H1 (cell line): Measurements from ENCODE around the gene CD8B2. TPM values are rescaled to one million over a fixed set of nuclear protein-coding genes. Genes with fewer than 3 reads are reported as not detected.
"Not testable (repeated sequence)": the region's sequence is repeated elsewhere in the genome, so short reads cannot be mapped to it uniquely, and the experiment has no call there.

Experiments used
- CTCF ChIA-PET: fragments of 300-600 bp; sonication (Branson Sonifier 250); formaldehyde crosslinking; loops from one replicate; lab custom pipeline; 2021; ENCODE audit not compliant: partially characterized antibody; lab: Charles Lee
- POLR2A ChIA-PET: fragments of 300-600 bp; sonication (Branson Sonifier 250); formaldehyde crosslinking; loops from one replicate; lab custom pipeline; 2021; ENCODE audit warnings: inconsistent platforms; ENCODE audit not compliant: partially characterized antibody; lab: Charles Lee
- DNase-seq, 2 experiments: peaks; one replicate each; pipeline versions ENCODE4 v3.0.0 to v3.0.0-alpha.2; 2010 to 2022; ENCODE audit warnings: low spot score in 2 of 2, low read depth in 1 of 2, mixed read lengths in 1 of 2
- FAIRE-seq: peaks from 2 replicates; lab custom pipeline; 2011; peaks lifted over from hg19 to GRCh38; lab: Jason Lieb, UNC
- H2AFZ ChIP-seq: 2 replicates; pipeline ENCODE4 v1.8.1; 2012; ENCODE audit warnings: low read length, inconsistent platforms
- H2AK5ac ChIP-seq: 2 replicates; pipeline ENCODE4 v1.6.1; 2013; ENCODE audit warnings: low read depth, low read length
- H2BK120ac ChIP-seq: replicated peaks from 2 replicates; pipeline ENCODE3; 2013; ENCODE audit warnings: low read depth, low read length, inconsistent platforms
- H2BK12ac ChIP-seq: 2 replicates; pipeline ENCODE4 v1.6.1; 2013; ENCODE audit warnings: low read depth, low read length
- H2BK15ac ChIP-seq: 2 replicates; pipeline ENCODE4 v1.6.1; 2013; ENCODE audit warnings: low read length
- H2BK20ac ChIP-seq: 2 replicates; pipeline ENCODE4 v1.6.1; 2013; ENCODE audit warnings: low read length
- H2BK5ac ChIP-seq: 2 replicates; pipeline ENCODE4 v1.6.1; 2013; ENCODE audit warnings: low read depth, low read length
- H3K14ac ChIP-seq: 2 replicates; pipeline ENCODE4 v1.6.1; 2013; ENCODE audit warnings: inconsistent platforms; ENCODE audit not compliant: insufficient read length
- H3K18ac ChIP-seq: 2 replicates; pipeline ENCODE4 v1.6.1; 2013; ENCODE audit warnings: low read length; ENCODE audit errors: extremely low read depth
- H3K23ac ChIP-seq: 2 replicates; pipeline ENCODE4 v1.6.1; 2013; ENCODE audit warnings: inconsistent platforms; ENCODE audit not compliant: insufficient read length
- H3K23me2 ChIP-seq: 2 replicates; pipeline ENCODE4 v1.6.1; 2013; ENCODE audit warnings: low read depth, low read length
- H3K27ac ChIP-seq: 2 replicates; pipeline ENCODE4 v1.6.1; 2011; ENCODE audit warnings: low read depth, low read length, inconsistent platforms
- H3K27me3 ChIP-seq, 4 experiments: replicated peaks in 1 of 4; 1 replicate in 1 of 4; 2 replicates in 3 of 4; pipeline versions ENCODE4 v1.6.1 to v1.8.1; 2011 to 2013; ENCODE audit warnings: low read length in 3 of 4, mild to moderate bottlenecking in 3 of 4, inconsistent platforms in 2 of 4, mixed read lengths in 2 of 4, moderate library complexity in 1 of 4; ENCODE audit not compliant: control insufficient read depth in 3 of 4, insufficient read depth in 3 of 4; ENCODE audit errors: extremely low read depth in 1 of 4
- H3K36me3 ChIP-seq, 4 experiments: 2 replicates each; pipeline versions ENCODE4 v1.6.1 to v1.8.1; 2011 to 2013; ENCODE audit warnings: mild to moderate bottlenecking in 4 of 4, low read length in 3 of 4, moderate library complexity in 2 of 4, control low read depth in 1 of 4, inconsistent platforms in 1 of 4; ENCODE audit not compliant: insufficient read depth in 4 of 4, control insufficient read depth in 2 of 4
- H3K4ac ChIP-seq: replicated peaks from 2 replicates; pipeline ENCODE3; 2013; ENCODE audit warnings: low read length, low read depth, mixed read lengths, inconsistent platforms; ENCODE audit not compliant: insufficient read length
- H3K4me1 ChIP-seq, 4 experiments: replicated peaks in 1 of 4; 1 replicate in 1 of 4; 2 replicates in 3 of 4; pipeline versions ENCODE4 v1.6.1 to v1.8.1; 2011 to 2013; ENCODE audit warnings: low read length in 3 of 4, inconsistent platforms in 2 of 4, mixed read lengths in 1 of 4; ENCODE audit not compliant: insufficient read depth in 4 of 4, control insufficient read depth in 3 of 4
- H3K4me2 ChIP-seq, 2 experiments: 2 replicates each; pipeline versions ENCODE4 v1.6.1 to v1.8.1; 2011 to 2013; ENCODE audit warnings: low read depth in 2 of 2, low read length in 2 of 2, control low read depth in 1 of 2, inconsistent platforms in 1 of 2, mild to moderate bottlenecking in 1 of 2; ENCODE audit not compliant: insufficient read depth in 1 of 2
- H3K4me3 ChIP-seq, 4 experiments: fragments of 200-600, 300-600 bp in 1 of 4; sonication (generic), shearing (Covaris generic), sonication (Bioruptor Twin) in 1 of 4; 2 replicates each; pipeline versions ENCODE4 v1.5.1 to v1.8.1; 2011 to 2016; ENCODE audit warnings: low read length in 4 of 4, low read depth in 3 of 4, control low read depth in 2 of 4, inconsistent platforms in 2 of 4, mild to moderate bottlenecking in 2 of 4, mixed read lengths in 1 of 4, moderate library complexity in 1 of 4; ENCODE audit not compliant: insufficient read depth in 2 of 4; ENCODE audit errors: extremely low read depth in 1 of 4
- H3K56ac ChIP-seq: replicated peaks from 2 replicates; pipeline ENCODE3; 2013; ENCODE audit warnings: low read depth, mild to moderate bottlenecking, mixed read lengths, low read length, inconsistent platforms; ENCODE audit not compliant: insufficient read length
- H3K79me1 ChIP-seq: 2 replicates; pipeline ENCODE4 v1.6.1; 2013; ENCODE audit warnings: low read depth, low read length, control low read depth
- H3K79me2 ChIP-seq, 2 experiments: 2 replicates each; pipeline versions ENCODE4 v1.6.1 to v1.8.1; 2012 to 2013; ENCODE audit warnings: low read length in 2 of 2, mild to moderate bottlenecking in 2 of 2, inconsistent platforms in 1 of 2; ENCODE audit not compliant: insufficient read depth in 2 of 2, control insufficient read depth in 1 of 2
- H3K9ac ChIP-seq, 4 experiments: replicated peaks in 1 of 4; 1 replicate in 1 of 4; 2 replicates in 3 of 4; pipeline versions ENCODE4 v1.6.1 to v1.8.1; 2011 to 2013; ENCODE audit warnings: low read depth in 3 of 4, low read length in 3 of 4, control low read depth in 2 of 4, mild to moderate bottlenecking in 2 of 4, moderate library complexity in 2 of 4, inconsistent platforms in 1 of 4; ENCODE audit errors: extremely low read depth in 1 of 4
- H3K9me3 ChIP-seq, 2 experiments: 2 replicates each; pipeline versions ENCODE4 v1.6.1 to v1.8.1; 2012 to 2013; ENCODE audit warnings: mild to moderate bottlenecking in 2 of 2, moderate library complexity in 2 of 2, control low read depth in 1 of 2, inconsistent platforms in 1 of 2, low read depth in 1 of 2, low read length in 1 of 2, mixed read lengths in 1 of 2; ENCODE audit not compliant: insufficient read depth in 2 of 2
- H4K20me1 ChIP-seq, 2 experiments: replicated peaks in 1 of 2; 2 replicates each; pipeline versions ENCODE3 to v1.8.1; 2011 to 2013; ENCODE audit warnings: inconsistent platforms in 2 of 2, low read length in 2 of 2, mild to moderate bottlenecking in 1 of 2; ENCODE audit not compliant: insufficient read depth in 2 of 2, control insufficient read depth in 1 of 2
- H4K5ac ChIP-seq: 2 replicates; pipeline ENCODE4 v1.6.1; 2013; ENCODE audit warnings: low read length, low read depth, mixed read lengths, inconsistent platforms; ENCODE audit not compliant: insufficient read length
- H4K8ac ChIP-seq: 2 replicates; pipeline ENCODE4 v1.8.0; 2013; ENCODE audit warnings: mild to moderate bottlenecking, moderate library complexity, low read length, inconsistent platforms; ENCODE audit not compliant: insufficient read depth; ENCODE audit errors: extremely low read depth
- H4K91ac ChIP-seq: replicated peaks from 2 replicates; pipeline ENCODE3; 2013; ENCODE audit warnings: low read length, mixed read lengths, inconsistent platforms; ENCODE audit not compliant: insufficient read length
- polyA plus RNA-seq, 7 experiments: library from polyadenylated mRNA; depleted of rRNA in 3 of 7; stranded (reverse) in 5 of 7; unstranded in 2 of 7; fragments of >200 nt in 5 of 7; fragments of 200-250 nt in 2 of 7; gene quantifications; 1 replicate in 5 of 7; 2 replicates in 1 of 7; 4 replicates in 1 of 7; pipeline versions ENCODE4 v1.2.1 to v1.2.3, GENCODE V29; 2011 to 2013; ENCODE audit warnings: missing spikeins in 2 of 7, mixed read lengths in 2 of 7
- total RNA-seq: library from RNA; stranded (reverse); fragmentation: NEBNext Ultra II Directional; extraction: Animal tissue kit (Norgen Biotek cat#: 25700); gene quantifications from 2 replicates; pipeline ENCODE4 v1.2.1, GENCODE V29; 2021

Gene CD8B2
- total and polyA plus RNA-seq, 2 of the 8 experiments (the other 6 are each of a cell fraction or from before 2014, with no cell fraction given) = 0.03 TPM; not detected in 1

- not testable (repeated sequence) for H2BK120ac ChIP-seq, H3K79me2 ChIP-seq, H3K9me3 ChIP-seq, H2BK20ac ChIP-seq, H3K23me2 ChIP-seq, H3K56ac ChIP-seq, H3K27me3 ChIP-seq, FAIRE-seq, H4K20me1 ChIP-seq, H2AK5ac ChIP-seq, H4K8ac ChIP-seq, H3K4ac ChIP-seq, H3K18ac ChIP-seq, H2BK5ac ChIP-seq, H3K4me1 ChIP-seq, H2BK15ac ChIP-seq, H3K9ac ChIP-seq, H4K91ac ChIP-seq, DNase-seq, H3K4me2 ChIP-seq, H4K5ac ChIP-seq, H3K23ac ChIP-seq, H3K27ac ChIP-seq, H3K36me3 ChIP-seq, H3K14ac ChIP-seq, H3K79me1 ChIP-seq, H3K4me3 ChIP-seq
- Histone ChIP-seq H2AFZ (peak overlapping the region; percentile 98), H2BK12ac (peak overlapping the region; percentile 63; the same call in 1 of the 2 replicates)
- ChIA-PET CTCF (interaction anchor here (0.7 to 11.5 kb wide), 4 partner anchors 11 to 33 kb away, joined by 3 to 330 read pairs (median 6); no protein-coding TSS in a partner anchor), POLR2A (interaction anchor here (0.7 kb wide), 1 partner anchor 453 kb away, joined by 3 read pairs; no protein-coding TSS in a partner anchor)
Measured at GRCh38 chr2:106566484-106566883, 79.3 kb downstream of the CD8B2 start.
